HG02759 (cell line): ENCODE data around the gene EPB41L5.
"Not testable (repeated sequence)": the region's sequence is repeated elsewhere in the genome, so short reads cannot be mapped to it uniquely, and the experiment has no call there.

ENCODE experiments used
- ATAC-seq: cut with Tn5 transposase; IDR thresholded peaks from one replicate; pipeline ENCODE4 v1.9.1; 2021; ENCODE audit warnings: mild to moderate bottlenecking, moderate library complexity; ENCODE audit not compliant: unreplicated experiment

Gene EPB41L5

DNA sequence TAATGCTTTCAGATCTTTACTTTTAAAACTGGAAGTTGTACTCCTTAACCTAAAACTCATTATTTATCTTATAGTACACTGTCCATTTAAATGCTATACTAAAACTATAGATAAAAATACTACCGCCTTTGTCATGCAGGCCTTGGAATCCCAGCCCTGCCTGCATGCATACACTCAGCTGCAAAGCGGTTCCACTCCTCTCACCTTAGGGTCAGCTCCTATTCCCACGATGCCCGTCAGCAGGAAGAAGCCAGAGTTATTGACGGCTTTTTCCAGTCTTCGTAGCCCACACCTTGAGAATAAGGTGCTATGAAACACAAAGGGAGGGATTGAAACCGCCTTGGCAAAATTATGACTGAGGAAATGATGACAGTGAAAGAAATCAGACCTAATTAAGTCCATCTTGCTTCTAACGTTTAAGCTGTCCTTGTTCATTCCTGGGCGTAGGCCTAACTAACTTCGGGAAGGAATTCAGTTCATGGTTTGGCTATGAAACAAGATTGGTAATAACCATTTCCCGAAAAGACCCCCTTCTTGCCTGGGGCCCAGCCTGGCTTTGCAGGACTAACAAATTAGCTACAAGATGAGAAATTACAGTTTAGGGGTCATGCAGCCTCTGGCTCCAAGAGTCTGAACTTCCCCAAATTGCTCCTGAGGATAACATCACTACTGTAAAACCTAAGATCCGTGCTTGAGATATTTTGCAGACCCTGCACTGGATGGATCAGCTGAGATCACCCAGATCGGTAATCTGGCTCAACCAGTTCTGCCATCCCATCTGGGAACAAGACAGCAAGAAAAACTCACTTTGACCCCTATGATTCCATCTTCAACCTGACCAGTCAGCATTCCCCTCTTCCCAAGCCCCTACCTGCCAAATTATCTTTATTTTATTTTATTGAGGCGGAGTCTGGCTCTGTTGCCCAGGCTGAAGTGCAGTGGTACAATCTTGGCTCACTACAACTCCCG is 17.1 kb downstream of the EPB41L5 start:
- no peak for ATAC-seq

DNA sequence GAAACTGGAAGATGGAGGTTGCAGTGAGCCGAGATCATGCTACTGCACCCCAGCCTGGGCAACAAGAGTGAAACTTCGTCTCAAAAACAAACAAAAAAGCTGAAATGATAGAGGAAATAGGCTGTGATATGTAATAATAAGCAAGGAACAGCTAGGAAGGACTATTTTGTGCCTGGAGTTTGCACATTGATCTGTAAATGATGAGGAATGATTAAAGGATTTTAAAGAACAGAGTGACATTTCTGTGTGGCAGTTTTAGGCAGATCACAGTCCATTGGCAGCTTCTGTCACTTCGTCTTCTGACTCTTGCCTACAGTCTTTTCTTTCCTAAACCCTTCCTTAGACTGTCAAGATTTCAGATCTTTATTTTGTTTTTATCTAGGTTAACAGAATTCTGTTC is 19.4 kb downstream of the EPB41L5 start:
- no peak for ATAC-seq

DNA sequence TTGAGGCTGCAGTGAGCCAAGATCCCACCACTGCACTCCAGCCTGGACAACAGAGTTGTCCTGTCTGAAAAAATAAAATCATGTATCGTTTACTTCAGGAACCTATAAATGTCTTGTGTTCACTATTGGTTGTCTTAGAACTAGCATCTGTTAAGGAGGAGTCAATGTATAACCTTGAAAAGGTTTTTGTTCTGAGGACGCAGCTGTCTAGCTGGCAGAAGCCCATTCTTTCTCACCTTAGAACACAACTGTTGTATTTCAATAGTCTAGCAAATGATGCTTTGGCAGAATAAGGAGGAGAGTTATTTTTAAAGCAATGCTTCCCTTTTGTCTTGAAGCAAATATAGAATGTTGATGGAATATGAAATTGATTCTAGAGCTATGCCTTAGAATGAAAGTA is 21.1 kb downstream of the EPB41L5 start:
- no peak for ATAC-seq

DNA sequence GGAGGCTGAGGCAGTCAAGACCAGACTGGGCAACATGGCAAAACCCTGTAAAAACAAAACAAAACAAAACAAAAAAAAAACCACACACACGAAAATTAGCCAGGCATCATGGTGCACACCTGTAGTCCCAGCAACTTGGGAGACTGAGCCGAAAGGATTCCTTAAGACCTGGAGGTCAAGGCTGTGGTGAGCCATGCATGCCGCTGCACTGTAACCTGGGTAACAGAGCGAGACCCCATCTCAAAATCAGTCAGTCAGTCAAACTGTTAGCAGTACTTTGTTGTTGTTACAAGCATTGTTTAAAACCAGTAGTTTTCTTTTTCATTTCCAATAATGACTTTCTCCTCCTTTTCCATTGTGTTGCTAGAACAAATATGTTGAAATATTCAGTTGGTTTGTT is 21.7 kb downstream of the EPB41L5 start:
- ATAC-seq: no peak

DNA sequence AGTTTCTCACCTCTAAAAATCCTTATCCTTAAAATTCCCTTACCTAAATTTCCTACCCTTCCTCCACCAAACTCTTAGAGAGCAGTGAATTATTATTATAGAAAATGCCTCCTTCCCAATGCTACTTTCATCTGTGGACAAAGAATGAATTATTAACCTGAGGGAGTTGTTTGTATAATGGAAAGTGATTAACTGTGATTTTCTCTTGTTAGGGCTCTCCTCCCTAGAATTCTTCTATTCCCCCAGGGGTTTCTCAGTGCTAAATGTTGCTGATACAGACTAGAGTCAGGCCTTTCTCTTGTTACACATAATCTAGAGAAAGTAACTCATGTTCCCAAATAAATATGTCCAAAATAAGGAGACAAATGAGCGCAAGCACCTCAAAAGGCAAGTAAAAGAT is 23.3 kb downstream of the EPB41L5 start:
- no peak for ATAC-seq

DNA sequence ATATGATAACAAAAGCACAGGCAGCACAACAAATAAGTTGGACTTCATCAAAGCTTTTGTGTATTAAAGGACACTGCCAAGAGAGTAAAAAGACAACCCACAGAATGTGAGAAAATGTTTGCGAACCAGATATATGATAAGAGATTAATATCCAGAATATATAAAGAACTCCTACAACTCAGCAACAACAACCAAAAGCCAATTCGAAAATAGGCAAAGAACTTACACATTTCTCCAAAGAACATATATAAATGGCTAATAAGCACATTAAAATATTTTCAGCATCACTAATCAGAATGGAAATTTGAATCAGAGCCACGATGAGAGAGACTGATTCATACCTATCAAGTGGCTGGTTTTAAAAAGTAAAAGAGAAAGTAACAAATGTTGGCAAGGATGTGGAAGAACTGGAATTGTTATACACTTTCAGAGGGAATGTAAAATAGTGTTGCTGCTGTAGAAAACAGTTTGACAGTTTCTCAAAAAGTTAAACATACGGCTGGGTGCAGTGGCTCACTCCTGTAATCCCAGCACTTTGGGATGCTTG is 25.2 kb downstream of the EPB41L5 start:
- ATAC-seq: no peak

DNA sequence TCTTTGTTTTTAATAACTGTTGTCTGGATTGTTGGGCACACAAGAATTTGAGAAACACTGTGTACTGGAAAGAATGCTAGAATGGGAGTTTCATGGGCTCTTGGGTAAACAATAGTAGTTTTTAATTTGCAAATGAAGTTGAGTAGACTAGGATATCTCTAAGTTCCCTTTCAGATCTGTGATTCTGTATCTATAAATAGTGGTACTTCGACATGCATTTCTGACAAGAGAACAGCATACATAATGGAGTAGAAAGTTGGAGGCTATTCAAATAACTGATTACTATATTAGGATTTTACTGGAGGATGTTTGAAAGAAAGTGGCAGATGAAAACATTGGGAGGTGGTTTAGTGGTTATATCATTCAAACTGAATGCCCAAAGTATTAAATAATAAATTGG is 29.5 kb downstream of the EPB41L5 start:
- no peak for ATAC-seq

DNA sequence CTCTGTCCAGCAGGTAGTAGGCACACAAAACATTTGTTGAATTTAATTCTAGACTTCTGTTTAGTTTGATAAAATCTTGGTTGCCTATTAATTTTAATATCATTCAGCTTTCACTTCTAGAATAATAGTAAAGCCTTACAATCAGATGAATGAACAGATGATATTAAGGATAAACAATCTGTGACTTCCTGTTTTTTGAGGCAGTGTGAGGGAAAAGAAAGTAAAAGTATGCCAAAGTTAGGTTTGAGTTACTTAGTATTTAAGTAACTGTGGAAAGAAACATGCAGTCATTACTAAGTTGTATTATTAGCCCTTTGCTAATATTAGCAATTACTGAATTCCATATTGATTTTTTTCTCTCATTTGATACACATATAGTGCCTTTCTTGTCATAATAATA is 31.5 kb downstream of the EPB41L5 start:
- ATAC-seq: no peak

DNA sequence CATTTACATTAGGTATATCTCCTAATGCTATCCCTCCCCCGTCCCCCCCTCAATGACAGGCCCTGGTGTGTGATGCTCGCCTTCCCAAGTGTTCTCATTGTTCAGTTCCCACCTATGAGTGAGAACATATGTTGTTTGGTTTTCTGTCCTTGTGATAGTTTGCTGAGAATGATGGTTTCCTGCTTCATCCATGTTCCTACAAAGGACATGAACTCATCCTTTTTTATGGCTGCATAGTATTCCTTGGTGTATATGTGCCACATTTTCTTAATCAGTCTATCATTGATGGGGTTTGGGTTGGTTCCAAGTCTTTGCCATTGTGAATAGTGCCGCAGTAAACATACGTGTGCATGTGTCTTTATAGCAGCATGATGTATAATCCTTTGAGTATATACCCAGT is 32.9 kb downstream of the EPB41L5 start:
- not testable (repeated sequence) for ATAC-seq

DNA sequence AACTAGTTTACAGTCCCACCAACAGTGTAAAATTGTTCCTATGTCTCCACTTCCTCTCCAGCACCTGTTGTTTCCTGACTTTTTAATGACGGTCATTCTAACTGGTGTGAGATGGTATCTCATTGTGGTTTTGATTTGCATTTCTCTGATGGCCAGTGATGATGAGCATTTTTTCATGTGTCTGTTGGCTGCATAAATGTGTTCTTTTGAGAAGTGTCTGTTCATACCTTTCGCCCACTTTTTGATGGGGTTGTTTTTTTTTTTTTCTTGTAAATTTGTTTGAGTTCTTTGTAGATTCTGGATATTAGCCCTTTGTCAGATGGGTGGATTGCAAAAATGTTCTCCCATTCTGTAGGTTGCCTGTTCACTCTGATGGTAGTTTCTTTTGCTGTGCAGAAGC is 33.4 kb downstream of the EPB41L5 start:
- not testable (repeated sequence) for ATAC-seq

DNA sequence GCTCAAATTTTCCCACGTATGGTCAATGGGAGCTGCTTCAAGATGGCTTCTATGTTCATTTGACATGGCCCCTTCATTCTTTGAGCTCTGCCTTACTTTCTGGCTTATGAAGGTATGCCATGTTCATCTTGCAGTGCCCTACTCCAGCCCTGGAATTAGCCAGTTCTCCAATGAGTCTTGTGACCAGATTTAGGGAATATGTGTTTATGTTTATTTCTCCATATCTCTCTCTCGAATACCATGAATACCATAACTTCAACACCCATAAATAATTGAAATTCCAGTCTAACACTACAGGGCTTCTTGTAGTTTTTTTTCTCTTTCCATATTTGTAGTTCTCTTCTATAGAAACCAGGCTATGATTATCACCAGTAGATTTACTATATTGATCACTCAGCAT is 39.7 kb downstream of the EPB41L5 start:
- no peak for ATAC-seq

DNA sequence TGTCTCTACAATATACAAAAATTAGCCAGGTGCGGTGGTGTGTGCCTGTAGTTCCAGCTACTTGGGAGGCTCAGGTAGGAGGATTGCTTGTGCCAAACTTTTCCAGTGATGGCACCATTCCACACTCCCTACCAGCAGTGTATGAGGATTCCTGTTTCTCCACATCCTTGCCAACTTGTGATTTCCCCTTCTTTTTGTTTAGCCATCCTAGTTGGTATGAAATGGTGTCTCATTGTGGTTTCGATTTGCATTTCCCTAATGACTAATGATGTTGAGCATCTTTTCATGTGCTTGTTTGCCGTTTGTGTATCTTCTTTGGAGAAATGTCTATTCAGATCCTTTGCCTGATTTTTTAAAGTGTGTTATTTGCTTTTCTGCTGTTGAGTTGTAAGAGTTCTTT is 41.0 kb downstream of the EPB41L5 start:
- ATAC-seq: no peak

DNA sequence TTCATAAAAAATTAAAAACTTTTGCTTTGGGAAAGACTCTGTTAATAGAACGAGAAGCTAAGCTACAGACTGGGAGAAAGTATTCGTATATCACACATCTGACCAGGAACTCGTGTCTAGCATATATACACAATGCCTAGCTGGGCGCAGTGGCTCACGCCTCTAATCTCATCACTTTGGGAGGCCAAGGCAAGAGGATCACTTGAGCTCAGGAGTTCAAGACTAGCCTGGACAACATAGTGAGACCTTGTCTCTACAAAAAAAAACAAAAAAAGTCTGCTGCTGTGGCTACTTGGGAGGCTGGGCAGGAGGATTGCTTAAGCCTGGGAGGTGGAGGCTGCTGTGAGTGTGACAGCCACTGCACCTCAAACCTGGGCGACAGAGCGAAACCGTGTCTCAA is 46.6 kb downstream of the EPB41L5 start:
- no peak for ATAC-seq

DNA sequence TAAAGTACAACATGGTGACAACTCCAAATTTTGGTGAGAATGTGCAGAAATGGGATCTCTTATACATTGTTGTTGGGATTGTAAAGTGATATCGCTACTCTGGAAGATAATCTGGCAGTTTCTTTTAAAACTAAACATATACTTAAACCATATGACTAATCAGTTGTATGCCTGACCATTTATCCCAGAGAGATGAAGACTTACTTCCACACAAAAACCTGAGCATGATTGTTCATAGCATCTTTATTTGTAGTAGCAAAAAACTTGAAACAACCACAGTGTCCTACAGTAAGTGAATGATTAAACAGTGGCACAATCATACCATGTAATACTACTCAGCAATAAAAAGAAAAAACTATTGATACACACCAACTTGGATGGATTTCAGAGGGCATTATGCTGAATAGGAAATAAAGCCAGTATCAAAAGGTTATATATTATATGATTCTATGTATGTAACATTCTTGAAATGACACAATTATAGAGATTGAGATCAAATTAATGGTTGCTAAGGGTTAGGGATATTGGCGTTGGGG is 47.3 kb downstream of the EPB41L5 start:
- no peak for ATAC-seq

DNA sequence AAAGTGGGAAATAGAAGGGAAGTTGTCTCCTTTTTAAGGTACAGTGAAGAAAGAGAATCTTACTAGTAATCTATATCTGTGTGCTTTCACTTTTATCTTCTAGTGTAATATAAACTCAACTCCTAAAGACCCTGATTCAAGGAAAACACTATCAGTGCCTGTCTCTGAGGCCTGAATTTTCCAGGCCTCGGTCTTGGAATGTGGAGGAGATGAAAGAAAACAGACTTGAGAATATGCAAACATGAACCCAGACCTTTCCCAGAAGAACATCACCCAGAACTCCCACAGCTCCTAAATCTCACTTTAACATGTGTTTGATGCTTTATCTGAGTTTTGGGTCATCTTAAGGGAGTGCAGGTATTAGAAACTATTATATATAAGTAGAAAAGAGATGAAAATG is 51.8 kb downstream of the EPB41L5 start:
- no peak for ATAC-seq

DNA sequence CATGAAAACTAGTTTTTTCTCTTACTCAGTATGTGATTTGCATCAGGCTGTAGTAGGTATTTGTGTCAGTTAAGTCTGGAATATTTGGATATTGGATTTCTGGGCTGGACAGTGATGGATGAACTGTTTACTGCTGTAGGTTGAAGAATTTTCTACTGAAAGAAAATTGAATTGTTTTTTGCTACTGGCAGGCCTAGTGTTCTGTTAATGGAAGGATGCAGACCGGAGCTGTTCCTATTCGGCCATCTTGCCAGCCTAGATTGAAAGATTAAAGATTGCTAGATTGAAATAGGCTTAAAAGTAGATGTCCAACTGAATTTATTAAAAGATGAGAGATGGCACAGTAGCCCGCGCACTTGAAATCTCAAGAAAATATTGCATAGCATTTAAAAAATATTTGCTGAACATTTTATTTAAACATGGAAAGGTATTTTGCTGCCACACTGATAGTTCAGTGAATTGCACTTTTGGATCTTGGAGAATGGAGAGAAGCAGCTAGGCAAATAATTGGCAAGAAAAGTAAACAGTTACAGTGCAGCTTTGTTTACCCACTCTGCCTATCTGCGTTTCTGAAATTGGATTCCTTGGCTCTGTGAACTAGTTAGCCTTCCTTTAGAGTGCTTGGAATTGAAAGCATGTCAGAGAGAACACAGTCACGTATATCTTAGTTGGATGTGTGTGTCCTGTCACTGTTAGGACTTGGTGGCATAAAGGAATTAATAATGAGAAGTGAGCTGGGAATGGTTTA is 54.1 kb downstream of the EPB41L5 start:
- no peak for ATAC-seq

DNA sequence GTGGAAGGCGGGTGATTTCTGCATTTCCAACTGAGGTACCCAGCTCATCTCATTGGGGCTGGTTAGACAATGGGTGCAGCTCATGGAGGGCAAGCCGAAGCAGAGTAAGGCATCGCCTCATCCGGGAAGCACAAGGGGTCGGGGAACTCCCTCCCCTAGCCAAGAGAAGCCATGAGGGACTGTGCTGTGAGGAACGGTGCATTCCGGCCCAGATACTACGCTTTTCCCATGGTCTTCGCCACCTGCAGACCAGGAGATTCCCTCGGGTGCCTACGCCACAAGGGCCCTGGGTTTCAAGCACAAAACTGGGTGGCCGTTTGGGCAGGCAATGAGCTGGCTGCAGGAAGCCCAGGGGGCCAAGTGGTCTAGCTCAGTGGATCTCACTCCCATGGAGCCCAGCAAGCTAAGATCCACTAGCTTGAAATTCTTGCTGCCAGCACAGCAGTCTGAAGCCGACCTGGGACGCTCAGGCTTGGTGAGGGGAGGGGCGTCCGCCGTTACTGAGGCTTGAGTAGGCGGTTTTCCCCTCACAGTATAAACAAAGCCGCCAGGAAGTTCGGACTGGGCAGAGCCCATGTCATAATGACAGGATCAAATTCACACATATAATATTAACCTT is 55.3 kb downstream of the EPB41L5 start:
- not testable (repeated sequence) for ATAC-seq

DNA sequence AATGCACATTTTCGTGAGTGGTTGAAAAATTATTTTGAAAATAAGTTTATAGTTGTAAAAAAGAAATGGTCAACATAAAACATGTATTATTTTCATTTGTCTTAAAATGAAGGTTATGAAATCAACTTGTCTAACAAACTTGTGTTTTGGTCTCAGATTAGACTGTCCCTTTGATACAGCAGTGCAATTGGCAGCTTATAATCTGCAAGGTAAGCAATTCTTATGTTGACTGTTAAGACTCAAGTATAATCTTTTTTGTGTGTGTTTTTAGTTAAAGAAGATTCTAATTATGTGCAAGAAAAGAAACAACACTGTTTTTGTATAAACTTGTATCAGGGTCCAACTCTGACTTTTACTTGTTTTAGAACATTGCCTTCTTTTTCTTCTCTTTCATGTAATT is 62.7 kb downstream of the EPB41L5 start:
- ATAC-seq: no peak

DNA sequence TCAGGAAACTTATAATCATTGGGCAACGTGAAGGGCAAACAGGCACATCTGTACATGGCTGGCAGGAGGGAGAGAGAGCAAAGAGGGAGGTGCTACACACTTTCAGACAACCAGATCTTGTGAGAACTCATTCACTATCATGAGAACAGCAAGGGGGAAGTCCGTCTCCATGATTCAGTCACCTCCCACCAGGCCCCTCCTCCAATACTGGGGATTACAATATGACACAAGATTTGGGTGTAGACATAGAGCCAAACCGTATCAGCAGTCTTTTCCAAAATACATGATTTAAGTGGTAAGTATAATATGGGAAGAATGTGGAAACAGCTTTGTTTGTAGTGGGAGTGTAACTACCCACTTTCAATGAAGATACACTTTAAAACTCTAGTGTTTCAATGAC is 65.0 kb downstream of the EPB41L5 start:
- ATAC-seq: no peak

DNA sequence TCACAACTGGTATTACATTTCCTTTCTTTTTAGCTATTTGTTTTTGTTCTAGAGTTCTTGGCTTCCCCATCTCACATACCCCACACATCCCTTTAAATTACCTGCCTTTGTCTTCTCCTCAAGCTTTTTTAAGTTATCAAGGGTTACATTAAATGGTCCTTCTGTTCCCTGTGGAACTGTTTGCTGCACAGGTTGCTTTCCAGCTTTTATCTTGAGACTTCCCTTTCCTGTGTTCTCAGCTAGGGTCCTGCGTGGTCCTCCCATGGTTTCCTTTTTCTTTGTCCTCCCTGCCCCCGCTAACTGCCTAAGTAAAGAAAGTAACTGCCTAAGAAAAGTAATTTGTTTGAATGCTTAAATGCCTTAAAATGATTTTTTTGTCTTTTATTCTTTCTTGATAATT is 66.8 kb downstream of the EPB41L5 start:
- ATAC-seq: no peak

DNA sequence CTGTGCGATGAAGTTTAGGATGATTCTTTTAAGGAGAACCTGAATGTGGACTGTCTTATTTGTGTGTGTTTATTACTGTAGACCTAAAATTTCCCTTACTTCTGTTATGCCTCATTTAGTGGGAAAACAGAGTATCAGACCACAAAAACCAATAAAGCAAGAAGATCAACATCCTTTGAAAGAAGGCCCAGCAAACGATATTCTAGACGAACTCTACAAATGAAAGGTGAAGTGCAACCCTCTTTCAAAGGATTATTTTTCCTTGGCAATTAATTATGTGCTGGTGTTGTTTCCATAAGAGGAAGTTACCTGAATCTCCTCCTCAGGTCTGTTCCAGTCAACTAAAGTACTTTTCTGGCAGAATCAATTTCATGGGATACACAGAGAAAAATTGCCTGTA is 78.6 kb downstream of the EPB41L5 start:
- ATAC-seq: no peak
